IPS-18c (cell line): Measurements from ENCODE around the gene LRRN4CL.
"Not testable (repeated sequence)": the region's sequence is repeated elsewhere in the genome, so short reads cannot be mapped to it uniquely, and the experiment has no call there.

ENCODE experiments used
- H3K4me3 ChIP-seq: 2 replicates; pipeline ENCODE4 v1.7.0; 2013; ENCODE audit warnings: low read depth, mild to moderate bottlenecking, low read length, moderate library complexity; ENCODE audit not compliant: insufficient read depth
- H3K9me3 ChIP-seq: one replicate; pipeline ENCODE4 v1.6.1; 2013; ENCODE audit warnings: mild to moderate bottlenecking, low read length, moderate library complexity; ENCODE audit not compliant: control insufficient read depth, insufficient read depth

The LRRN4CL gene

DNA sequence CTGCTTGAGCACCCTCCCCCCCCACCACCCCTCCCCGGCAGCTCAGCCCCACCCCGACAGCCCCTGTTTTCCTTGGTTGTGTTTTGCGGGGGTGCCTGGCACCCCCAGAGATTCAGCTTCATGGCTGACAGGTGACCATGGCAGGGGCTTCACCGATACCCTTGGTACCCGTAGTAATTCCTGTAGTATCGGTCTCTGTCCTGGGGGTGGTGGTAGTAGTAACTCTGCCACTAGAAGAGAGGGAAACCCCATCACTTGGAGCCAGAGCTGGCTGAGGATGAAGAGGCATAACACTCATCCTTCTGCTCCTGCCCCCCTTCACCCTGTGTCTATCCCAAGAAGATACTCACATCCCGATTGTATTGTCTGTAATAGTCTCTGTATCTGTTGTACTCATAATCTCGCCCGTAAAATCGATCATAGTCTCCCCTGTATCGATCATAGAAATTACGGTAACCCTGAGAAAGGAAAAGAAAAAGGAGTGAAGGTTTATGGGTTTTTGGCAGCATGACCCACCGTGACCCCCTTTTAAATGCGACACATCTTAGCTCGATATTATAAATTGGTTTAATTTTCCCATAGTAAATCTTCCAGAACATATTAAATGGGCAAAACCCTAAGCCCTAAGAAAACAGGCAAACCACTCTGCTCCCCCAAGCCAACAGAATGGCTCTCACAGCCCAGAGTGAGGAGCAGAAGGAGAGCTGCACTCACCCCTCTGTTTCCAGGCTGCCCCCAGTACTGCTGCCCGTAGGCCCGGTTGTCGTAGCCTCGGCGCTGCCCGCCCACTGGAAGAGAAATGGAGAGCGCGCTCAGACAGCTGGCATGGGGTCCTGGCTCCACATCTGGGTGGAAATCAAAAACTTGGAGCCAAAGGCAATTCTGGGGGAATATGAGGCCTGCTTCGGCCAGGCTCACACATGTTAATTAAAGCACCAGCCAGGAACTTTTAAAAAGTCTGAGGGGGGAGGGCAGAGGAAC is 26.1 kb upstream of the LRRN4CL start:
- H3K9me3 ChIP-seq, result no peaks in the 10 kb centered on the region
- no peak overlapping the region for H3K4me3 ChIP-seq

DNA sequence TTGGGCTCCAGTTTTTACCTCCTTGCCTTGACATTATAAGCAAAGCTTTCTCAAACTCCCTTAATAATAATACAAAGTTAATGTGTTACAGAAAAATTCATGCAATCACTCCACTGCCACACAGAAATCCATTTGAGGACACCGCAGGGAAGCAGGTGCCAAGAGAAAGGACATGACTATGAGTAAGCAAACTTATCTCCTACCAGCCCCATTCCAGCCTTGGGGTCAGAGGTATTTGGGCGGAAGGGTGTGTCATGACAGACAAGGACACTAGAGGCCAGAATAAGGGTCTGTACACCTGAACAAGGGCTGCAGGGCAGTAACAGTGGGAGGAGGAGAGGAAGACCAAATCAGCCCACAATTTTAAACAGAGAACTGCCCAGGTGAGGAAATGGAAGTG is 24.0 kb upstream of the LRRN4CL start:
- Histone ChIP-seq H3K4me3 (no peak overlapping the region), H3K9me3 (no peaks in the 10 kb centered on the region)

DNA sequence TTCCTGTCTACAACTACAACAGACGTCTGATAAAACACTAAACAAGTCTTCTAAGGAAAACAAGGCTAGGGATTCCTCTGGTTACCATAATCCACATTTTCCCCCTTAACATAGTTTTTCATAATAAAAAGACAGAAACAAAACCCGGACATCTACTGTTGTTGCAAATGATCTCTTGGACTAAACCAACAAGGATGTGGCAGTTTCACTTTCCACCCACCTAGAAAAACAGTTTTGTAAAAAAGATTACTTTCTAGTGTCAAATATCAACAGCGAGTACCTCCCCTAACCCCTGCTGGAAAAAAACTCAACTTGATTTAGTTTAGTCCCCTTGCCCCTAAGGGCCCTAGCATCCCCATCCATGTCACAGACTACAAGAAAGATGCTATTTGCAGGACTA is 23.5 kb upstream of the LRRN4CL start:
- Histone ChIP-seq H3K4me3 (no peak overlapping the region), H3K9me3 (no peaks in the 10 kb centered on the region)

DNA sequence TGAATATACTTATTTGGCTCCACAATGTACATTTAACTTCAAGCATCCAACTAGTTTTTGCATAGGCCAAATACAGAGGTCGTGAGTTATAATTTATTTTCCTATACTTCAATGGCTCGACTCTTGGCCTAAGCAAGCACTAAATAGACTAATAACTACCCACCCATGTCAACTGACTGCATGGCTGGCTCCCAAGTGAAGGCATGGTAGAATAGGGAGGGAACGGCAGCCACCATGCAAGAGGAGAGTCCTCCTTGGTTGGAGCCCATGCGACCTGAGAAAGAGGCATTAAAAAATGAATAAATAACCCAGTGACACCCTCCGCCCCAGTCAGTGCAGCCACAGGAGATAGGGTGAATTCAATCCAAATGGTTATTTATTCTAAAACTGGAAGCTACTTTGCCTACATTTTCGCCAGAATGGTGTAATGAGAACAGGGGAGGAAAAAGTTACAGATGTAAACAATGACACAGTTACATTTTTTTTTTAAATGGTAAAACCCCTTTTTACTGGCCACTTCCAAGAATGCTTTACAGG is 23.0 kb upstream of the LRRN4CL start:
- no peak overlapping the region for H3K4me3 ChIP-seq
- H3K9me3 ChIP-seq, result no peaks in the 10 kb centered on the region

DNA sequence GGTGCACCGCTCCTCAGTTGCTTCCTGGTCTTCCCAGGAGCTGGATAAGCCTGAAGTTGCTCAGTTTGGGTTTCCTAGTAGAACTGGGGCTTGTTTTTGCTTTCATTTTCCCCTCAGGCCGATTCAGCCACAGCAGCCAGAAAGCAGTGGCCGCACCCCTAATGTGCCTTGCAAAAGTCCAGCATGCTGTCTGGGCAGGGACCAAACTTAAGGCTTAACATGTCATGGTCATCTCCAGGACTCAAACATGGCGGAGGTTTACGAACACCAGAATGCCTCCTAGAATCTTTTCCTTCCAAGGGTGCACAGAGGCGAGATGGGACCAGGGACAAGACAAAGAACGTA is 20.6 kb upstream of the LRRN4CL start:
- Histone ChIP-seq H3K9me3 (no peaks in the 10 kb centered on the region), H3K4me3 (peak overlapping the region; percentile 81)

DNA sequence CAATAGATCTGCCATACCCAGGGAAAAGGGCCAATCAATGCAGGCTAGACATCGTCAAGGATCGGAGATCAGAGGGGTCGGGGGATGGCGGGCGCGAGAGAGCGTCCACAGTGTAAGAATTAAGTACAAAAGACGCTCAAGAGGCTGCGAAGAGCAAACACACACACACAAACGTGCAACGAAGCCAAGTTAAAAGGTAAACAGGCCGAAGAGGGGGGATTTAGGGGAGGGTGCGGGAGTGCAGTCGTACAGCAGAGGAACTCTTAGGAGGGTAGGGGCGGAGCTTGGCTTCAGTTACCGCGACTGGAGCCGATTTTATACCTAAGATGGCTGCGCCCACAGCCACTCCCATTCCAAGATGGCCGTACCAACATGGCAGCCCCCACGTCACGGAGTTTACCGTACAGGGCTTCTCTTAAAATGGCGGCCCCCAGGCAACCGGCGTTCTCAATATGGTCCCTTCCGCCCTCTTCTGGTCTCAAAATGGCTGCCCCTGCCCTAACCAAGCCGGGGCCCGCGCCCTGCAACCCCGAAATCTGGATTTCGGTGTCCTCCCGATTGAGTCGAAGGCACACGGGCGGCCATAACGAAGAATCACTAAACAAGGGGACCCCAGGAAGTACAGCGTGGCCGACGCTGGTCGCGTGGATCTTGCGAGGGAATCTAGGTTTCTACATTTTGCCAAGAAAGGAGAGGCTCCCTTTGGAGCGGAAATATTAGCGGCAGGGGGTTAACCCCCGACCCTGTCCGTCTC is 20.1 kb upstream of the LRRN4CL start:
- Histone ChIP-seq H3K9me3 (no peaks in the 10 kb centered on the region), H3K4me3 (peak overlapping the region; percentile 81)

DNA sequence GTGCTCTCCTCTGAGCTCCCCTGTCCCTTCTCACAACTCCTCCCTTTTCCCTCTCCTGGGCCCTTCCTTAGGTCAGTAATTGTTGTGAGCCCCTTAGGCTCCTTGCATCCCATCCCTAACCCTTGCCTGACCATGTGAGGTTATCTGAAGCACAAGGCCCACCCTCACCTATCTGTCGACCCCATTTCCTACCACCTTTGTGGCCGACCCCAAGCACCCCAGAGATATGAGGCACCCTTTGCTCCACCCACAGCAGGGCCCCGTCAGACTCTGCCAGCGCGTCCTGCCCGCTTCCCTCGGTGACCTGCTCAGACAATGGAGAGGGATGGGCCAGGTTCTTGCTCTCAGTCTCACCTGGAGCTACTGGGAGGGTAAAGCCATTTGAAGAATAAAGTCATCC is 19.5 kb upstream of the LRRN4CL start:
- H3K9me3 ChIP-seq, result no peaks in the 10 kb centered on the region
- peak overlapping the region; percentile 81 for H3K4me3 ChIP-seq

DNA sequence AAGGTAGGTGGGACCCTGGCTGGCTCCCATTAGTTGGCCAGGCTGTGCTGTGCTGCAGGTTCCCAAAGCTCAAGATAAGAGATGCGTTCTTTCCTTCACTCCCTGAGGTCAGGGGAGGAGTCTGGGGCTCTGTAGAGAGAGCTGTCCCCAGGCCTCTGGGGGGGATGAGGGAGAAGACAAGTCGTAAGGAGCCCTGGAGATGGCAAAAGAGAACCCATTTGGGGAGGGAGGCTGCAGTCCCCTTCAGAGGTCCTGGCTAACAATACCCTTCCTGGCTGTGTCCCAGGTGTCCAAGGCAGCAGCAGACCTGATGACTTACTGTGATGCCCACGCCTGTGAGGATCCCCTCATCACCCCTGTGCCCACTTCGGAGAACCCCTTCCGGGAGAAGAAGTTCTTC is 19.1 kb upstream of the LRRN4CL start:
- H3K4me3 ChIP-seq, result peak overlapping the region; percentile 81; the same call in 1 of the 2 replicates

DNA sequence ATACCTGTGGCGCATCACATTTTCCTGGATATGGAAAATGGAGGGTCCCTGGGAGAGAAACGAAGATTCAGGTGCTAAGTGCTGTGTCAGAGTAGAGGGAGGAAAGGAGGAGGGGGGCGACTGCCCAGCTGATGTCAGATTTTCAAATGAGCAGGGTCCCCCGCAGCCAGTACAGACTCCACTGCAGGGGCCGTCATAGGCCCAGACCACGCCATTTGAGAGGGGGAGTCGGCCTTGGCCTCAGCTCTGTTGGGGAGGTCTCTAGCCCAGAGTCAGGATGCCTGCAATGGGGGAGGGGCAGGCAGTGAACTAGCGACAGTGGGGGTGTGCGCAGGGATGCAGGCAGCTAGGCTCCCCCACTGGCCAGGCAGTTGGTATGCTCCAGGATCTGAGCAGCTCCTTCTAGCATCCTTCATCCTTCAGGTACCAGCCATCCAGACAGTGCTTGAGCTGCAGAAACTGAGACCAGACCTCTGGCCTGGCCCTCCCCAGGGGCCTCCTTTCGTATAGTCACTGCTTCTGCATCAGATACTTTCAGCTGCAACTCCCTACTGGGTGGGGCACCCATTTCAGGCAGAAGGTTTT is 18.0 kb upstream of the LRRN4CL start, which contains the start of the genes BSCL2 and GNG3:
Gene BSCL2 (minus strand): TSS at position 148 of the 585 bp plus-strand sequence. CDS start 229 bp downstream, outside the sequence.
Gene GNG3 (plus strand): TSS at position 400 of the 585 bp plus-strand sequence. CDS start 620 bp downstream, outside the sequence.
- Histone ChIP-seq H3K9me3 (no peaks in the 10 kb centered on the region), H3K4me3 (peak within 1 kb of the TSS; percentile 63)

More for the DNA sequence above, 19.1 kb upstream of the LRRN4CL start:
- no peaks in the 10 kb centered on the region for H3K9me3 ChIP-seq

DNA sequence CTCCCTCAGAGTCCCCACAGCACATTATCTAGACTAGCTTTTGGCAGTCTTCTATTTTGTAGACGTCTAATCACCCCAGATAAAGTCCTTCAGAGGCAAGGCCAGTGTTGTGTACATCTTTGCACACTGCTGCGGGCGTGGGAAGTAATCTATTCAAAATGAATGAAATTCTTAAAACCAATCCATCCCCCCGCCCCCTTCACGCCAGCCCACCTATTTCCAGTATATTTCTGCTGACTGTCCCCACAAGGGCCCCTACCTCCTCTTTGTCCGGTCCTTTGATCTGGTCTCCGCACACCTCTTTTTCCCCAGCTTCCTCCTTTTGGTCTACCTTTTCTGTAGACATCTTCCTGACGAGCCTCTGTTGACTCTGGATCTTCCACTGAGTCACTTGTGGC is 17.5 kb upstream of the LRRN4CL start:
- no peaks in the 10 kb centered on the region for H3K9me3 ChIP-seq
- peak overlapping the region; percentile 63 for H3K4me3 ChIP-seq

DNA sequence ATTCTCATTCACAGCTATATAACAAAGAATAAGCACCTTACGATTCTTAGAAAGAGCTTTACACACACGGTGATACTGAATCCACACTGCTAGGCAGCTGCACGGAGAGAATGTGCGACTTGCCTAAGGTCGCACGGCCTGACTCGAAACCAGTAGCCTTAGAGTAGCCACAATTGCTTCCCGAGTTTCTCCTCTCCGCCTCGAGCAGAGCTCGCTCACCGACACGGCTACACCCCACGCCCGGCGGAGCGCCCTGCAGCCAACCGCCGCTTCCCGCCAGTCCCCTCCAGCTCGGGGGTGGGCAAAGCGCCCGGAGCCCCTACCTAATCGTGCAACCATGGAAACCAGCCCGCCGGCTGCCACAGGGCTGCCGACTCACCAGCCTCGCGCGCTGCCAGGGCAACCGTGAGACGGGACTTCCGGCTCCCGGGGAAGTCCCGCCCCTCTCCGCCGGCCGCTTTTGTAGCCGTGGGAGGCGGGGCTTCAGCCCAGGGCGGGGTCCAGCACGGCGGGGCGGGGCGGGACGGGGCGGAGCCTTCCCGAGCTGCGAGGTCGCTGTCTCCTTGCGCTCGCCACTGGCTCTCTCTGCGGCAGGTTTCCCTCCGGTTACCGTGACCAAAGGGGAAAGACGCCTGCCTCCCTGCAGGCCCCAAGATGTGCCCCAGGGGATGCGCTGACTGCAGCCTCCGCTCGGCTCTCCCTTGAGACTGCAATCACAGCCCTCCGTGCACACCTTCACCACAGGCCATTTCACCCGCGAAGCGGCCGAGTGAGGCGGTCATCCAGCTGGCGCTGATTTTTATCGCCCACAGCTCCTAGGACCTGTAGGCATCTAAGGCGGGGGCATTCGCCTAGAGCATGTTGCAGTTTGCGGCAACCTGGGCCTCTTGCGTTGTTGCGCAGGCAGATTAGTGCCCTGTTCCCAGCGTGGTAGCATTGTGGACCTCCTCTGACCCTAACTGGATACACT is 16.8 kb upstream of the LRRN4CL start:
- no peaks in the 10 kb centered on the region for H3K9me3 ChIP-seq
- peak overlapping the region; percentile 63 for H3K4me3 ChIP-seq

DNA sequence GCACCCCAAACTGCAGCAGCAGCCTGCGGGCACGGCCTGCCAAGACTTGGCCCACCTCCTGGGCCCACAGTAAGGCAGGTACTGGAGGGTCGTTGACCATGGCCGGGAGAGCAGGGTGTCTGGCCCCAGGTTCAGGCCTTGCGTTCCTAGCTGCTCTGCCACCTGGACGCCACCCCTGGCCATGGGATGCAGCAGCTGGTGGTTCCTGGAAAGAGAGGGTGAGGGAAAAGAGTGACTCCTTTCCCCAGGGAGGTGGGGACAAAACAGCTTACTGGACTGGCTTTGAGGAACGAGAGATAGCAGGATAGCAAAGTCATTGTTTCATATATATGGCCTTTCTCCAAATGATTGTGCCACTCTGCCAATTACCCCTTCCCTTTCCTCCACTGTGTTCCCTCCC is 16.1 kb upstream of the LRRN4CL start:
- Histone ChIP-seq H3K9me3 (no peaks in the 10 kb centered on the region), H3K4me3 (peak overlapping the region; percentile 63)

DNA sequence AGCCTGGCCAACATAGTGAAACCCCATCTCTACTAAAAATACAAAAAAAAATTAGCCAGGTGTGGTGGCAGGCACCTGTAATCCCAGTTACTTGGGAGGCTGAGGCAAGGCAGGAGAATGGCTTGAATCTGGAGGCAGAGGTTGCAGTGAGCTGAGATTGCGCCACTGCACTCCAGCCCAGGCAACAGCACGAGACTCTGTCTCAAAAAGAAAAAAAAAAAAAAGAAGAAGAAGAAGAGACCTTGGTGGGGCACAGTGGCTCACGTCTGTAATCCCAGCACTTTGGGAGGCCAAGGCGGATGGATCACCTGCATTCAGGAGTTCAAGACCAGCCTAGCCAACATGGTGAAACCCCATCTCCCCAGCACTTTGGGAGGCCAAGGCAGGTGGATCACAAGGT is 14.6 kb upstream of the LRRN4CL start:
- H3K9me3 ChIP-seq, H3K4me3 ChIP-seq: not testable (repeated sequence)

DNA sequence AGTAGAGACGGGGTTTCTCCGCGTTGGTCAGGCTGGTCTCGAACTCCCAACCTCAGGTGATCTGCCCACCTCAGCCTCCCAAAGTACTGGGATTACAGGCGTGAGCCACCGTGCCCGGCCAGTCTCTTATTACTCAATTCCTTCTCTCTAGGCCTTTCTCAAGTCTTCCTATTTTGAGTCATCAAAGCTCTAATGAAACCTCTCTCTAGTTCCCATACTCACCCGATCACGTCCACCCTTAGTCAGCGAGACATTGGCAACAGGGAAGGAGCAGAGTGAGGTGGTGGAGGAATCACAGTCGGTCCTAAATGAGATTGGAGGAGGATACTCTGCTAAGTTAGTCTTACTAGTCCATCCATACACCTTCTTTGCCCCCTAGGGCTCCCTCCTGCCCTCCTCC is 12.9 kb upstream of the LRRN4CL start:
- H3K9me3 ChIP-seq, result no peaks in the 10 kb centered on the region
- no peak overlapping the region for H3K4me3 ChIP-seq

DNA sequence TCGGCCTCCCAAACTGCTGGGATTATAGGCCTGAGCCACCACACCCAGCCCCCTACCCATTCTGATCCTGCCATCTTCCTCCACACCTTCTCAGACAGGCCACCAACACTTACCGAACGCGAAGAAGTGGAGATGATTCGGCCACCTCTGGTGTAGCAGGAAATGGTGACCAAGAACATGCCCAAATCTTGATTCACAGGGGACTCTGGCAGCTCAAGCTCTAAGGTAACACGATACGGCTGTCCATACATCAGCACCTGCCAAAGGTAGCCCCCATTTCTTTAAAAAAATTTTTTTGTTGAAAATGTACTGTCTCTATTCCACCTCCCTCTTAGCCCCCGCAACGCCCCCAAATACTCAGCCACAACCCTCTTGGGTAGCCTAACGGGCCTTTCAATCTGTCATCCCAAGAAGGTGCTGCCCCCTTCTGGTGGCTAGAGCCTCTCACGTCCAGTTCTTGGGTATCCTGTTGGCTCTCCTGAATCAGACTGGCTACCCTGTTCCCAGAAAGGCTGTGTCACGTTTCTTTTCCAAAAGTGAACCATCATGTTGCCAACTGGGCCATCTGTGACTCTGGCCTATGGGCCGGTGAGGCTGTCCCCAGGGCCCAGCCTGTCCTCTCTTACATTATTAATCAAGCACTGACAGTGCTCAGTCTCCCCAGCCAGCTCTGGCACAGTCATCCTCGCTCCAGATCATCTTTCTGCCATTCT is 5.3 kb upstream of the LRRN4CL start:
- H3K9me3 ChIP-seq, result peaks cover 2% of the 10 kb centered on the region
- no peak overlapping the region for H3K4me3 ChIP-seq

DNA sequence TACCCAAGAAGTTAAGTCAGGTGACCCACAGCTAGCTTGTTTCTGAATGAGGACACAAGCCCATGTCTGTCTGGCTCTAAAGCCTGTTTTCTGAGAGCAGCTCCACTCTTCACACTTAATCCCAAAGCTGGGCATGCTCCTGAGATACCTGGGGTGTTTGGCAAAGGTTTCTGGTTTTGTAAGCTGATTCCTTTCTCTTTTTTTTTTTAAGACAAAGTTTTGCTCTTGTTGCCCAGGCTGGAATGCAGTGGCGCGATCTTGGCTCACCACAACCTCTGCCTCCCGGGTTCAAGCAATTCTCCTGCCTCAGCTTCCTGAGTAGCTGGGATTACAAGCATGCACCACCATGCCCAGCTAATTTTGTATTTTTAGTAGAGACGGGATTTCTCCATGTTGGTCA is 4.3 kb upstream of the LRRN4CL start:
- not testable (repeated sequence) for H3K9me3 ChIP-seq

More for the DNA sequence above, 4.3 kb upstream of the LRRN4CL start:
- H3K4me3 ChIP-seq, result not testable (repeated sequence)
